GM13976 (cell line): ENCODE results near the gene MSI2.

Source experiments
- DNase-seq: peaks from one replicate; pipeline ENCODE4 v3.0.0; 2012; ENCODE audit warnings: low spot score
- CTCF ChIP-seq: IDR thresholded peaks from 2 replicates; pipeline ENCODE4 v1.5.1; 2012; ENCODE audit warnings: borderline replicate concordance, mild to moderate bottlenecking; ENCODE audit not compliant: insufficient read depth; ENCODE audit errors: extremely low read depth, missing control alignments, control extremely low read depth
- in situ Hi-C: fragments of 300-500 bp; cut with MboI; formaldehyde crosslinking; loops from one replicate; pipeline ENCODE4 v1.12.0; 2022; ENCODE audit warnings: low sequenced_read_pairs, mixed read lengths, inconsistent platforms; ENCODE audit not compliant: unreplicated experiment

MSI2 gene

GRCh38 chr17:57278740-57279387, 22.5 kb downstream of the MSI2 start:
- no peak for TF ChIP-seq CTCF
- no peak for DNase-seq
- in situ Hi-C loops, result no loop called here

- no peak for DNase-seq
- in situ Hi-C loops, result no loop called here
- TF ChIP-seq CTCF, result no peak
Measured at GRCh38 chr17:57279432-57279831, 23.1 kb downstream of the MSI2 start.

GRCh38 chr17:57281887-57282286, 25.6 kb downstream of the MSI2 start:
- in situ Hi-C loops, result no loop called here
- DNase-seq, result no peak
- no peak for TF ChIP-seq CTCF

DNA sequence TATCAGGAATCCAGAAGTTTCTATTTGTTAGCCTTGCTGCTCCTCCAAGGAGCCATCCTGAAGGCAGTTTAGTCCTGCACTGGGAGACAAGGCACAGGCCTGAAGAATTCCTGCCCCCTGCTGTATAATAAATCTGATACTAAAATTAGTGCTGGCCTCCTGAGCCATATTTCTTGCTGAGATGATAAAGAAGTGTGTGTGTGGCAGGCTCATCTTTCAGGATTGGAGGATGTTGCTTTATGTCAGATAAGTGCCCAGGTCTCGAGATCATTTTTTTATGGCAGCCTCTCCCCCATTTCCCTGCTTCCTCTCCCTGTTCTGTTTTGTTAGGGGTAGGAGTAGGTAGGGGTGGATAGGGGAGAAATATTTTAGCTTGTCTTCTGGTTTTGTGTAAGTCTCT, 26.0 kb downstream of the MSI2 start:
- no peak for DNase-seq
- in situ Hi-C loops, result no loop called here
- TF ChIP-seq CTCF, result no peak

DNA sequence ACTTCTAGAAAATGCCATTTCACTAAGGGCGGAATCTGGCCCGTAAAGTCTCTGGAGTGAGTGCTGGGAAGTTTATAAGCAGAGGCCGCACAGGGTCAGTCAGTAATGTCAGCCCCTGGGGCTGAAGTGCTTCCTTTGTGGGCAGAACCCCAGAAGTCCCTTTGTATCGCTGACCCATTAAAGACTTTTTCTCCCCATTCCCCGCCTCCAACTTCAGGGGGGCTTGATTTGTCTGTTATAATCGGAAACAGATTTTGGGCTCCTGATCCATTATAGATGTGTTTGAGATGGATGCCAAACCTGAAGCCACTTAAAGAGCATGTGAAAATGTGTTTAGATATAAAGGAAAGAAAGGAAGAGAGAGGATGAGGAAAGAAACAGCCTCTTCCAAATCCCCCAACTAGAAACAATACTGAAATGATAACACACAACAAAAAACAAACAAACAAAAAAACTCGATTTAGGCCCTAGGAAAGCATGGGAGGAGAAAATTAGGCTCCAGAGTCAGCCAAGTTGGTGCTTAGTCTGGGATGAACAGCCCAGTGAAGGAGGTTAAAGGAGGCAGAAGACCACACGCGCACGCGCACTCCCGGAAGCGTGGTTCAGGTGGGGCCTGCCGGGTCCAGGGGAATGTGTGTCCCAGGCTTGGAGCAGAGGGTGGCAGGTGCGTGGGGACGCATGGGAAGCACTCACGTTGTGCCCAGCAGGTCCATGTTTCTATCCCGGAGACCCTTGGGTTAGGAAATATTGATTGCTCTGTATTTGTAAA, 27.1 kb downstream of the MSI2 start:
- no peak for DNase-seq
- TF ChIP-seq CTCF, result no peak
- in situ Hi-C loops, result no loop called here

DNA sequence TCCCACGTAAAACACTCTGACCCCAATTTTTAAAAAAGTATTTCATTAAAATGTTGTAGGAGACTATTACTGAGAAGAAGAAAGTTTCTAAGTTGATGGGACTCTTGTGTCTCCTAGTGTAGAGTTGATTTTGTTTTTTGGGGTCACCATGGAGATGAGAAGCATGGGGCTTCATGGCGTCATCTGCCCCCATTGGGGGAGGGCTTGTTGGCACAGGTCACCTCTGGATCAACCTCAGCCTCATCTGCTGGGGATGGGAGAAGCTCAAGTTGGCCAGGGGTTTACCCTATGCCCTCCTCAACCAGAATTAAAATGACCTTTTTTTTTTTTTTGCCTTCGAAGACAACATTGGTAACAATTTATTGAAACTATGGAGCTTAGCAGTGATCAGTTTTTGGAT, 28.3 kb downstream of the MSI2 start:
- in situ Hi-C loops, result no loop called here
- TF ChIP-seq CTCF, result no peak
- no peak for DNase-seq
